Hematopoietic multipotent progenitor cell treated with erythropoietin and hydrocortisone succinate and interleukin-3 and kit ligand, for 8 days (in vitro differentiated cells): ENCODE results near the gene TYMP.

Experiments used
- DNase-seq: peaks from one replicate; pipeline ENCODE4 v3.0.0-alpha.2; 2015

Gene TYMP

GRCh38 chr22:50504369-50505211, 25.2 kb downstream of the TYMP start:
- DNase-seq, result no peak

- no peak for DNase-seq
Measured at GRCh38 chr22:50503475-50504145, 26.2 kb downstream of the TYMP start.

GRCh38 chr22:50502628-50503474, 27.0 kb downstream of the TYMP start:
- no peak for DNase-seq

- DNase-seq, result no peak
Measured at GRCh38 chr22:50502096-50502495, 27.7 kb downstream of the TYMP start.

GRCh38 chr22:50500452-50500851, 29.4 kb downstream of the TYMP start:
- DNase-seq, result no peak

GRCh38 chr22:50498322-50498890, 31.4 kb downstream of the TYMP start:
- peak; percentile 77 for DNase-seq

GRCh38 chr22:50497093-50497492, 32.7 kb downstream of the TYMP start:
- no peak for DNase-seq

- DNase-seq, result no peak
Measured at GRCh38 chr22:50490531-50491308, 39.1 kb downstream of the TYMP start.

GRCh38 chr22:50489363-50490243, 40.2 kb downstream of the TYMP start:
- no peak for DNase-seq

- DNase-seq, result no peak
Measured at GRCh38 chr22:50488886-50489285, 40.9 kb downstream of the TYMP start.

GRCh38 chr22:50488006-50488677, 41.7 kb downstream of the TYMP start:
- no peak for DNase-seq

GRCh38 chr22:50487290-50488005, 42.4 kb downstream of the TYMP start:
- DNase-seq, result no peak

- no peak for DNase-seq
Measured at GRCh38 chr22:50486561-50487289, 43.1 kb downstream of the TYMP start, which contains the start of gene MIOX. Gene MIOX, plus strand, starts transcription at chr22:50486859. Its CDS starts 39 bp downstream, at chr22:50486898.

GRCh38 chr22:50485221-50486131, 44.3 kb downstream of the TYMP start:
- DNase-seq, result no peak

GRCh38 chr22:50483977-50484853, 45.6 kb downstream of the TYMP start:
- DNase-seq, result no peak

GRCh38 chr22:50483556-50483955, 46.3 kb downstream of the TYMP start:
- no peak for DNase-seq

- no peak for DNase-seq
Measured at GRCh38 chr22:50483106-50483505, 46.7 kb downstream of the TYMP start.
